Suprapubic skin (tissue), 4 donors: ENCODE data around the gene ARPC5L. TPM values are rescaled to one million over a fixed set of nuclear protein-coding genes. Genes with fewer than 3 reads are reported as not detected.

Experiments used
- DNase-seq, 2 donors: peaks; one replicate each; pipeline ENCODE4 v3.0.0-alpha.2; 2019; ENCODE audit warnings: low spot score in 2 of 2
- H3K27ac ChIP-seq: fragments of 200-600 bp; sonication (generic); one replicate; pipeline ENCODE4 v1.5.1; 2019
- H3K27me3 ChIP-seq: fragments of 200-600 bp; sonication (generic); one replicate; pipeline ENCODE4 v1.5.1; 2019
- H3K36me3 ChIP-seq: fragments of 200-600 bp; sonication (generic); one replicate; pipeline ENCODE4 v1.5.1; 2019
- H3K4me1 ChIP-seq: fragments of 200-600 bp; sonication (generic); one replicate; pipeline ENCODE4 v1.5.1; 2019
- H3K4me3 ChIP-seq: fragments of 200-600 bp; sonication (generic); one replicate; pipeline ENCODE4 v1.5.1; 2019; ENCODE audit warnings: mild to moderate bottlenecking
- H3K9me3 ChIP-seq: fragments of 200-600 bp; sonication (generic); one replicate; pipeline ENCODE4 v1.5.1; 2019
- CTCF ChIP-seq, 2 donors: fragments of 200-600 bp in 1 of 2; fragments of 450-650 bp in 1 of 2; sonication (generic) in 1 of 2; IDR thresholded peaks; one replicate each; pipeline ENCODE4 v1.5.1; 2016 to 2019; ENCODE audit warnings: antibody characterized with exemption in 2 of 2, mild to moderate bottlenecking in 1 of 2, moderate library complexity in 1 of 2
- EP300 ChIP-seq: sonication (generic); formaldehyde crosslinking; IDR thresholded peaks from one replicate; pipeline ENCODE4 v1.6.1; 2017; ENCODE audit warnings: antibody characterized with exemption
- POLR2A ChIP-seq, 2 donors: fragments of 450-650 bp; IDR thresholded peaks; one replicate each; pipeline ENCODE4 v1.6.1; 2017; ENCODE audit warnings: antibody characterized with exemption in 2 of 2, mild to moderate bottlenecking in 2 of 2, moderate library complexity in 2 of 2
- POLR2AphosphoS5 ChIP-seq, 3 donors: sonication (generic); formaldehyde crosslinking; IDR thresholded peaks; one replicate each; pipeline ENCODE4 v1.6.1; 2017; ENCODE audit warnings: antibody characterized with exemption in 3 of 3
- WGBS: methylation state at CpG from one replicate; pipeline ENCODE4 v1.1.5; 2018; 5-methylcytosine and 5-hydroxymethylcytosine counted together
- total RNA-seq, 4 donors: library from RNA; depleted of rRNA; stranded (reverse); fragments of >200 nt; gene quantifications; one replicate each; pipeline ENCODE4 v1.1.0, GENCODE V29; 2016

The ARPC5L gene
- total RNA-seq, 4 donors from 2014 or later: 16.9 to 52.4 (median 33.0) TPM

DNA sequence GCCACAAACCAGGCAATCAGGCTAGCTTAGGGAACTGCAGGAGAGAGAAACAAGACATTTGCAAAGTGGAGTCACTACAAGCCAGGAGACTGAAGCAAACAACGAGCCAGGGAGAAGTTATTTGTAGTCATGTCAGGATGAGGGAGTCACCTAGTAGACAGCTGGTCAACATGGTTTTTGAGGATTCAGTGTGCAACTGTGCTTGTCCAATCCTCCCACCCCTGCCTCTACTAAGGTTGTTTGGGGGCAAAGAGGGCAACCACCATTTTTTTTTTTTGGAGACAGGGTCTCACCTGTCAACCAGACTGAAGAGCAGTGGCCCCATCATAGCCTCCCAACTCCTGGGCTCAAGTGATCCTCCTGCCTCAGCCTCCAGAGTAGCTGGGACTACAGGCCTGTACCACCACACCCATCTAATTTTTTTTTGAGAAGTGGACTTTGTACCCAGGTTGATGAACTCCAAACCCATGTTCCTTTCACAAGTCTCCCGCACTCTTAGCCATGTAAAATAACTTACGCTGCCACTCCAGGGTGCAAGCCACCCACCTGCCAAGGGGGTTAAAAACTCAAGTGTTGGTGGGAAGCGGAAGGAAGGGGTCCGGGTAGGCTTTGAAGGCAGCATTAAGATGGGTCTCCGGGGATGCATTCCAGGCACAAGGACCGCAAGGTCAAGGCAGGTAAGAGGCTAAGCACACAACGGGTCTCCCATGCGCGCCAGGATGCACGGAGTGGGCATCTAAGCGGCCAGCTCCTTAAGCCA lies 1.2 kb upstream of the ARPC5L start:
- H3K27ac ChIP-seq: peak overlapping the region; percentile 95
- 17% methylated on average over 12 of the region's 12 CpGs for WGBS
- peaks cover 49% of the 10 kb centered on the region for H3K4me1 ChIP-seq
- H3K9me3 ChIP-seq: no peaks in the 10 kb centered on the region
- DNase-seq: no peak
- peaks cover 42% of the 10 kb centered on the region for H3K36me3 ChIP-seq
- H3K27me3 ChIP-seq: no peaks in the 10 kb centered on the region
- TF ChIP-seq POLR2AphosphoS5 (IDR thresholded peaks at IDR 0.05) (no peak), POLR2A (IDR thresholded peaks at IDR 0.05) (no peak), EP300 (no peak), CTCF (IDR thresholded peaks at IDR 0.05) (no peak)
- peak overlapping the region; percentile 92 for H3K4me3 ChIP-seq

- H3K27me3 ChIP-seq: no peaks in the 10 kb centered on the region
- no peaks in the 10 kb centered on the region for H3K9me3 ChIP-seq
- DNase-seq: no peak
- H3K27ac ChIP-seq: peak overlapping the region; percentile 95
- TF ChIP-seq CTCF (IDR thresholded peaks at IDR 0.05) (no peak), EP300 (no peak), POLR2AphosphoS5 (IDR thresholded peaks at IDR 0.05) (no peak), POLR2A (IDR thresholded peaks at IDR 0.05) (no peak)
- WGBS: 50% methylated on average over 7 of the region's 7 CpGs
- H3K4me3 ChIP-seq: peak overlapping the region; percentile 92
- peaks cover 20% of the 10 kb centered on the region for H3K36me3 ChIP-seq
- H3K4me1 ChIP-seq: peaks cover 63% of the 10 kb centered on the region
Observed at GRCh38 chr9:124863371-124863871, 1.5 kb downstream of the ARPC5L start.

GRCh38 chr9:124868511-124869465 lies 6.9 kb downstream of the ARPC5L start:
- peaks cover 62% of the 10 kb centered on the region for H3K4me1 ChIP-seq
- H3K36me3 ChIP-seq: peaks cover 1% of the 10 kb centered on the region
- peak overlapping the region; percentile 93 for H3K27ac ChIP-seq
- H3K27me3 ChIP-seq: no peaks in the 10 kb centered on the region
- no peak for TF ChIP-seq CTCF (IDR thresholded peaks at IDR 0.05)
- peak in 1 of 2 donors; percentile 91 for TF ChIP-seq POLR2A (IDR thresholded peaks at IDR 0.05)
- TF ChIP-seq EP300: no peak
- TF ChIP-seq POLR2AphosphoS5 (IDR thresholded peaks at IDR 0.05): peak in 2 of 3 donors; percentile 26 to 51
- H3K4me3 ChIP-seq: peak overlapping the region; percentile 63
- H3K9me3 ChIP-seq: no peaks in the 10 kb centered on the region
- DNase-seq: peak; percentile 89 to 90
- 0% methylated on average over 18 of the region's 101 CpGs for WGBS

DNA sequence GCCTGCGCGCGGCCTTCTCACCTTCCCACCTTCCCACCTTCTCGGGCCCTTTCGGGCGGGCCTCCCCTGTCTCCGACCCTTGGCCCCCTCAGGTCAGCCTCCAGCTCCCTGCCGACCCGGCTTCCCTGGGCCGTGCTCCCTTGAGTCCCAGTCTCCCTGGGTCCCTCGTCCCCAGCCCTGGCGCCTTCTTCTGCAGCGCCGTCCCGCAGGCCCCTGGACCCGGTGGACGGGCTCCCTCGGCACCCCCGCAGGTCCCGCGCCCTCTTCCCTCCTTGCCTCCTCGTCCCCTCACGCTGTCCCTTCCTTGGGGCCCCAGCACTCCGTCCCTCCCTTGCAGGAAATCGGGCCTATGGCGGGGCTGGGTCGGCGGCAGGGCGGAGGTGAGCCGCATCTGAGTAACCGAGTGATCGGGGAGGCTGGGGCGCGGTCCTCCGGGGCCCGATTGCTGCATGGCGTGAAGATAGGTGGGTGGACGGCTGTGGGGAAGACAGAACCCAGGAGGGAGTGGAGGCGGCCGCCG lies 7.6 kb downstream of the ARPC5L start:
- H3K36me3 ChIP-seq: peaks cover 9% of the 10 kb centered on the region
- no peaks in the 10 kb centered on the region for H3K27me3 ChIP-seq
- H3K4me3 ChIP-seq: peak overlapping the region; percentile 63
- H3K9me3 ChIP-seq: no peaks in the 10 kb centered on the region
- peaks cover 59% of the 10 kb centered on the region for H3K4me1 ChIP-seq
- H3K27ac ChIP-seq: peak overlapping the region; percentile 93
- 1% methylated on average over 30 of the region's 41 CpGs for WGBS
- DNase-seq: no peak
- TF ChIP-seq POLR2A (IDR thresholded peaks at IDR 0.05): no peak
- TF ChIP-seq EP300: no peak
- no peak for TF ChIP-seq POLR2AphosphoS5 (IDR thresholded peaks at IDR 0.05)
- no peak for TF ChIP-seq CTCF (IDR thresholded peaks at IDR 0.05)
